CD4-positive, alpha-beta T cell treated with Interleukin-4 for 1 hour (primary cell): ENCODE measurements around the gene MTHFD2L.
"Not testable (repeated sequence)": the region's sequence is repeated elsewhere in the genome, so short reads cannot be mapped to it uniquely, and the experiment has no call there.

Experiments
- DNase-seq, 2 donors: peaks; one replicate each; pipeline ENCODE4 v3.0.0-alpha.2; 2020 to 2022

Gene MTHFD2L

GRCh38 chr4:74311696-74312313 lies 153.9 kb downstream of the MTHFD2L start:
- DNase-seq: peak in 1 of 2 donors; percentile 47

DNA sequence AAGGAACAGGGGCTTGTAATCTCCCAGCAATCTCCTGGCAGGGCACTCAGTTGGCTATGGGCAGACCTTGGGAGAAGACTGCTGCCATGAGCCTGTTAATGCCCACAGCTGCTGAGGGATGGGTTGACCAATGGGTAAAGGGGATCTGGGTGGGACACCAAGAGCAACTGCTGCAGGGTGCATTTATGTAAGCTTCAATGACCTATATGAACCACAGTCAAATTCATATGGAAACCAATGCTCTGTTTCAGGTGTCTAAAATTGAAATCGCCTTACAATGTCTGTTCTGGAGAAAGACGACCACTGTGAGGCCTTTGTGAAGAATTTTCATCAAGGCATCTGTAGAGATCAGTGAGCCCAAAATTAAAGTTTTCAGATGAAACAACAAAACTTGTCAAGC lies 156.4 kb downstream of the MTHFD2L start:
- no peak for DNase-seq

DNA sequence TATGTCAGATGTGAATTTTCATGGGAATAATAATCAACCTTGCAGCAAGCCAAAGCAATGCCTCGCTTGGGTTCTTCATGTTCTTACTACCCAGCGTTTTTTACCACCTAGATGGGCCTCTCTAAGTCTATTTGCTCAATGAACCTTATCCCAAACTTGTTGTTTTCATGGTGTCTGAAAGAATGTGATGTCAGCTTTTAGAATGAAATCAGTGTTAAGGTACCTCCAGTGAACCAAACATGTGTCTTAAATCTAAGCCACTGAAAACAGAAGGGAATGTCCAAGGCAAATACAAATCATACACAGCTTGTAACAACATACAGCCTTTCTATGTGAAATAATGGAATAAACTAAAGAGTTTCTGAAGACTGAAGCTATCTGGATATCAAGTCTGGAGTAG lies 157.0 kb downstream of the MTHFD2L start:
- no peak for DNase-seq

- no peak for DNase-seq
Measured at GRCh38 chr4:74315376-74315775, 157.5 kb downstream of the MTHFD2L start.

GRCh38 chr4:74316397-74316796 lies 158.5 kb downstream of the MTHFD2L start:
- no peak for DNase-seq

GRCh38 chr4:74317616-74318246 lies 159.8 kb downstream of the MTHFD2L start:
- no peak for DNase-seq

GRCh38 chr4:74318276-74318675 lies 160.4 kb downstream of the MTHFD2L start:
- DNase-seq: no peak

DNA sequence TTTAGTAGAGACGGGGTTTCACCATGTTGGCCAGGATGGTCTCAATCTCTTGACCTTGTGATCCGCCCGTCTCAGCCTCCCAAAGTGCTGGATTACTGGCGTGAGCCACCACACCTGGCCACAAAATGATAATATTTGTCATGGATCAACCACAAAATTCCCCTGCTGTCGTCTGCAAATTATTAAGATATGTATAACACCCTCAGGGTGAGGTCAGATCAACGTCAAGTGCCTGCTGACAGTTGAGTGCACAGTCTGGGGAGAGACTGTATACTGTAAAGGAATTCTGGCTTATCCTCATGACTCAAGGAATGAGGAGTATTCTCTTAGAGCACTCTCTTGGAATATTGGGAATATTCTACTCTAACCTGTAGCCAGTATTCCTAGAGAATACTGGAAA lies 161.6 kb downstream of the MTHFD2L start:
- DNase-seq: no peak

- peak in 1 of 2 donors; percentile 36 for DNase-seq
Measured at GRCh38 chr4:74320559-74321118, 162.7 kb downstream of the MTHFD2L start.

DNA sequence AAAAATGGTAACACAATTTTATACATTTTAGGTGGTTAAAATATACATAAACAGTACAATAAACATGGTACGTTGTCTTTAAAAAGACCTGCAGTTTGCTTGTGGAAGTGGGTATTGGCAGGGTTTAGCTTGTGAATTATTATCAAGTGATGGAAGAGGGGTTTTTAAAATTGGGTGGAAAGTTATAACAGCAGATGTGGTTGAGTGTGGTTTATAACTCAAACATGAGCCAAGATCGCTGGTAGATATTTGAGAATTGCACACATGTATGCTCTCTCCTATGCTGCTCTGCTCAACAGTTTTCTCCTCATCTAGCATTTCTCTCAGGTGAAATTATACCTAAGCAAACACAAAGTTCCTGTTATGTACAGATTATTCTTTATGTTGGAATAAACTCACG lies 164.4 kb downstream of the MTHFD2L start:
- DNase-seq: no peak

GRCh38 chr4:74323663-74324062 lies 165.7 kb downstream of the MTHFD2L start:
- no peak for DNase-seq

- no peak for DNase-seq
Measured at GRCh38 chr4:74324262-74324661, 166.3 kb downstream of the MTHFD2L start.

DNA sequence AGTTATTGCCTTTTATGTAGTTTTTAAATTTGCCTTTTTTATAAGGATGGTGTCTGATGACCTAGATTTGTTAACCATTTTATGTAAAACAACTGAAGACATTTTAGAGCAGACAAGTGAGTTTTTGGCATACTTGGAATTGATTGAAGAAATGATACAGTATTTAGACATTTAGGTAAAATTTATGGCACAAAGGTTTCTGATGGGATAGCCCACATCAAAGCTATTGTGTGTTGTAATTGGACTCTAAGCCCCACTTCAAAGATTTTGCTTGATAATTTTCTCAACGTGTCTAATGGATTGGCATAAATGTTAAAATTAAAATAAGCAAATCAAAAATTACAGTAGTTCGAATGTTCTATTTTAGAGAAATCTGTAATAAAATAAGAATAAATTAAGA lies 168.0 kb downstream of the MTHFD2L start:
- no peak for DNase-seq

DNA sequence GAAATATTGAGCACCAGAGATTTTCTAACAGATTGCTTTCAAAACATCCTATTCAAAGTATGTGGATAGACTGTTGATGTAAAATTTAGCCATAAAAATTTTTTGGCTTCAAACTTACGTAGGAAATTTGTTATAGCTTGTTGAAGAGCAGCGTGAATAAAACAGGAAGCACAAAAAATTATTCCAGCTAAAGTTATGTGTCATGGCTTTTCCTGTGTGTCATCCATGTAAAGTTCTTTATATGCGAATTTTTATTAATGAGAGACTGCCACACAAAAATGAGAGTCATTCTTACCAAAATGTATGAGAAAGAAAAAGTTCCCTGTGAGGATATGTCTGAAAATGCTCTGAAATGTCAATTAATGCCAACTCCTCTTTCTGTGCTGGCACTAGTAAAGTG lies 169.8 kb downstream of the MTHFD2L start:
- DNase-seq: no peak

GRCh38 chr4:74328501-74328900 lies 170.6 kb downstream of the MTHFD2L start:
- DNase-seq: no peak

DNA sequence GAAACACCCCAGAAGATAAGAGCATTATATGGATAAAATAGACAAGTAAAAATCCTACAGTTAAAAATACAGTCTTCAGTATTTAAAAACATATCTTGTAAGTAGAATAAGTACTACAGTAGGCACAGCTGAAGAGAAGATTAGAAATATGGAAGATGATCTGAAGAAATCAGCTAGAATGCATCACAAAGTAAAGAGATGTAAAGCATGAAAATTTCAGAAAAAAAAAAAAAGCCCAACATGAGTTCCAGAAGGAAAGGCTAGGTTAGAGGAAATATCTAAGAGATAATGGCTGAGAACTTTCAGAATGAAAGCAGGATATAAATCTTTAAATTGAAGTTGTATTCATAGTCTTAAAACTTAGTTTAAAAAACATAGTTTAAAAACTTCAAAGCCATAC lies 171.4 kb downstream of the MTHFD2L start:
- DNase-seq: no peak

- DNase-seq: no peak
Measured at GRCh38 chr4:74330295-74330750, 172.4 kb downstream of the MTHFD2L start.

- DNase-seq: no peak
Measured at GRCh38 chr4:74331252-74331651, 173.3 kb downstream of the MTHFD2L start.

GRCh38 chr4:74331944-74332343 lies 174.0 kb downstream of the MTHFD2L start:
- no peak for DNase-seq

DNA sequence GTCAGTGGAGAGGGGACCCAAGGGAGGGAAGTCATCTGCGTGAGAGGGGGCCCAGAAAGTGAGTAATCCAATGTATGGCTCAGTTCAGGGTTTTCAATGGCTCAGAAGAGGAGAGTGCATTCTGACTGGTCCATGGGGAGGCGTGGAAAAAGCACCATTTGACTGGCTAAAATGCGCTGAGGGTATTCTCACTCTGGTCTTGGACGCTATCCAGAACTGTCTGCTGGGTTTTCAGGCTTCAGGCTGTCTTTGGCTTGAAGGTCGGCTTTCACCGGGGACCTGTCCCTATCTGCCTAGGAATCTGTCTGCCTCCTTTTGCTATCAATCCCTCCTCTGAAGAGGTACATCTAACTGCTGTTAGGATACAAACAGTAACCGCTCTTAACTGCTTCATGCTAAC lies 176.7 kb downstream of the MTHFD2L start:
- DNase-seq: no peak

DNA sequence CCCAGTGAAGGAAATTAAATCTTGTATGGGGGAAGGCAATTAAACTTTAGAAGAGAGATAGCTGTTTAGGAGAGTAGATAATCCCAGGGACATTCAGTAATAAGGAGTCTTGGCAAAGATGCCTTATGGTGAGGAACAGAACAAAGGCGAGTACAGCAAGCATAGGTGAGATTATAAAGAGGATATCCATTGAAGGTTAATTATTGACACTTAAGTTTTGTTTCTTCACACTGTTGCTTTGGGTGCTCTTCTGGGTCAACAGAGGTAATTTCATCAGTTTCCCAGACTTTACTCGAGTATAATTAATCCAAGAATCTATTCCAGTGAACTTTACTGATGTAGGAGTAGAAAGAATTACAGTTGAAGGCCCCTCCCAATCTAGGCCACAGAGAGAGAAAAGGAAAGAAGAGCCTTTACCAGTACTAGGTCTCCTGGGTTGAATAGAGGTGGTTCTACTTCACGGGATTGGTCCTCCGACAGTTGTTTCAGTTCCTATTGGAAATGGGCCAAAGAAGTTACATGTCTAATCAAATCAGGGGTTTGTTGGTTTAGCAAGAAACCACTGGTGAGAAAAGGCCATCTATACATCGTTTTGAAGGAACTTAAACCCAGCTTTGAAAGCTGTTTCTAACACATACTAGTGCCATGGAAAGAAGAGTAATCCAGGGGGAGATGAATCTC lies 177.6 kb downstream of the MTHFD2L start:
- peak in 1 of 2 donors; percentile 16 for DNase-seq

- DNase-seq: peak in 1 of 2 donors; percentile 41
Measured at GRCh38 chr4:74338792-74339333, 180.9 kb downstream of the MTHFD2L start.

GRCh38 chr4:74339501-74339900 lies 181.6 kb downstream of the MTHFD2L start:
- DNase-seq: no peak

- DNase-seq: not testable (repeated sequence)
Measured at GRCh38 chr4:74340421-74340820, 182.5 kb downstream of the MTHFD2L start.
